BLaER1 (cell line): ENCODE measurements around the gene RTN4R.

Source experiments
- H3K27ac ChIP-seq: shearing (Covaris generic); formaldehyde crosslinking; 2 replicates; pipeline ENCODE4 v1.8.1; 2022
- H3K27me3 ChIP-seq: shearing (Covaris generic); formaldehyde crosslinking; 2 replicates; pipeline ENCODE4 v1.8.1; 2022
- H3K36me3 ChIP-seq: shearing (Covaris generic); formaldehyde crosslinking; 2 replicates; pipeline ENCODE4 v1.8.1; 2022
- H3K4me1 ChIP-seq: shearing (Covaris generic); formaldehyde crosslinking; 2 replicates; pipeline ENCODE4 v1.8.1; 2022
- H3K4me2 ChIP-seq: shearing (Covaris generic); formaldehyde crosslinking; 2 replicates; pipeline ENCODE4 v1.8.1; 2022
- H3K4me3 ChIP-seq: shearing (Covaris generic); formaldehyde crosslinking; 2 replicates; pipeline ENCODE4 v1.8.1; 2022
- H3K9ac ChIP-seq: shearing (Covaris generic); formaldehyde crosslinking; 2 replicates; pipeline ENCODE4 v1.8.1; 2022
- H3K9me3 ChIP-seq: shearing (Covaris generic); formaldehyde crosslinking; 2 replicates; pipeline ENCODE4 v1.8.1; 2022
- H4K20me1 ChIP-seq: shearing (Covaris generic); formaldehyde crosslinking; 2 replicates; pipeline ENCODE4 v1.8.1; 2022
- Cebpa-rat ChIP-seq: shearing (Covaris generic); IDR thresholded peaks from 2 replicates; pipeline ENCODE4 v1.8.1; 2022

RTN4R gene

GRCh38 chr22:20199906-20200305, 68.2 kb downstream of the RTN4R start:
- no peaks in the 10 kb centered on the region for H3K9me3 ChIP-seq
- no peak for TF ChIP-seq Cebpa-rat

GRCh38 chr22:20199413-20199842, 68.7 kb downstream of the RTN4R start:
- no peaks in the 10 kb centered on the region for H3K27me3 ChIP-seq

More at GRCh38 chr22:20199906-20200305, 68.2 kb downstream of the RTN4R start:
- Histone ChIP-seq H3K27me3 (no peaks in the 10 kb centered on the region), H3K27ac (no peak overlapping the region), H3K36me3 (no peaks in the 10 kb centered on the region), H3K9ac (no peak overlapping the region), H4K20me1 (no peaks in the 10 kb centered on the region), H3K4me1 (peaks cover 68% of the 10 kb centered on the region), H3K4me3 (no peak overlapping the region), H3K4me2 (peak overlapping the region; percentile 47; the same call in 1 of the 2 replicates)

GRCh38 chr22:20198557-20199319, 69.4 kb downstream of the RTN4R start:
- no peaks in the 10 kb centered on the region for H3K9me3 ChIP-seq
- H3K27me3 ChIP-seq = no peaks in the 10 kb centered on the region
- no peak for TF ChIP-seq Cebpa-rat
- no peak overlapping the region for H3K4me3 ChIP-seq
- H3K36me3 ChIP-seq = no peaks in the 10 kb centered on the region
- H3K4me1 ChIP-seq = peaks cover 68% of the 10 kb centered on the region
- no peaks in the 10 kb centered on the region for H4K20me1 ChIP-seq
- no peak overlapping the region for H3K4me2 ChIP-seq
- no peak overlapping the region for H3K27ac ChIP-seq
- H3K9ac ChIP-seq = no peak overlapping the region

More at GRCh38 chr22:20199413-20199842, 68.7 kb downstream of the RTN4R start:
- Histone ChIP-seq H3K36me3 (no peaks in the 10 kb centered on the region), H3K4me2 (no peak overlapping the region), H3K9ac (no peak overlapping the region), H4K20me1 (no peaks in the 10 kb centered on the region), H3K4me1 (peaks cover 68% of the 10 kb centered on the region), H3K27ac (no peak overlapping the region), H3K4me3 (no peak overlapping the region), H3K9me3 (no peaks in the 10 kb centered on the region)
- TF ChIP-seq Cebpa-rat = no peak

- TF ChIP-seq Cebpa-rat = no peak
- H3K27ac ChIP-seq = no peak overlapping the region
- H3K27me3 ChIP-seq = no peaks in the 10 kb centered on the region
- no peaks in the 10 kb centered on the region for H3K9me3 ChIP-seq
- H4K20me1 ChIP-seq = no peaks in the 10 kb centered on the region
- no peak overlapping the region for H3K4me2 ChIP-seq
- H3K9ac ChIP-seq = no peak overlapping the region
- peaks cover 66% of the 10 kb centered on the region for H3K4me1 ChIP-seq
- no peaks in the 10 kb centered on the region for H3K36me3 ChIP-seq
- no peak overlapping the region for H3K4me3 ChIP-seq
Measured at GRCh38 chr22:20197407-20198030, 70.6 kb downstream of the RTN4R start.

- no peaks in the 10 kb centered on the region for H3K36me3 ChIP-seq
- TF ChIP-seq Cebpa-rat = no peak
- peak overlapping the region; percentile 34; the same call in 1 of the 2 replicates for H3K9ac ChIP-seq
- H3K9me3 ChIP-seq = no peaks in the 10 kb centered on the region
- peak overlapping the region; percentile 69 for H3K27ac ChIP-seq
- no peaks in the 10 kb centered on the region for H3K27me3 ChIP-seq
- peak overlapping the region; percentile 69 for H3K4me2 ChIP-seq
- H3K4me1 ChIP-seq = peaks cover 67% of the 10 kb centered on the region
- no peaks in the 10 kb centered on the region for H4K20me1 ChIP-seq
- H3K4me3 ChIP-seq = no peak overlapping the region
Measured at GRCh38 chr22:20196094-20196842, 71.8 kb downstream of the RTN4R start.

GRCh38 chr22:20194681-20195593, 73.2 kb downstream of the RTN4R start:
- H4K20me1 ChIP-seq = no peaks in the 10 kb centered on the region
- H3K9ac ChIP-seq = peak overlapping the region; percentile 45; the same call in 1 of the 2 replicates
- peaks cover 65% of the 10 kb centered on the region for H3K4me1 ChIP-seq
- no peak overlapping the region for H3K4me3 ChIP-seq
- H3K27me3 ChIP-seq = no peaks in the 10 kb centered on the region
- peak overlapping the region; percentile 69 for H3K4me2 ChIP-seq
- no peaks in the 10 kb centered on the region for H3K9me3 ChIP-seq
- no peaks in the 10 kb centered on the region for H3K36me3 ChIP-seq
- TF ChIP-seq Cebpa-rat = no peak
- H3K27ac ChIP-seq = peak overlapping the region; percentile 69

GRCh38 chr22:20193761-20194494, 74.2 kb downstream of the RTN4R start:
- Histone ChIP-seq H4K20me1 (no peaks in the 10 kb centered on the region), H3K4me3 (no peak overlapping the region), H3K27me3 (no peaks in the 10 kb centered on the region), H3K27ac (peak overlapping the region; percentile 69), H3K36me3 (no peaks in the 10 kb centered on the region), H3K9me3 (no peaks in the 10 kb centered on the region), H3K4me1 (peaks cover 67% of the 10 kb centered on the region), H3K9ac (no peak overlapping the region), H3K4me2 (peak overlapping the region; percentile 69)
- TF ChIP-seq Cebpa-rat = no peak

GRCh38 chr22:20192972-20193760, 75.0 kb downstream of the RTN4R start:
- Histone ChIP-seq H3K4me1 (peaks cover 75% of the 10 kb centered on the region), H3K4me2 (peak overlapping the region; percentile 34; the same call in 1 of the 2 replicates), H3K27ac (peak overlapping the region; percentile 42), H3K4me3 (no peak overlapping the region), H3K9ac (peak overlapping the region; percentile 45; the same call in 1 of the 2 replicates), H3K9me3 (no peaks in the 10 kb centered on the region), H4K20me1 (no peaks in the 10 kb centered on the region), H3K36me3 (no peaks in the 10 kb centered on the region), H3K27me3 (no peaks in the 10 kb centered on the region)
- TF ChIP-seq Cebpa-rat = no peak
